OCI-LY1 (cell line): ENCODE data around the gene MYO1D.

Experiments
- CTCF ChIP-seq: fragments of 200-600 bp; sonication (generic), shearing (Covaris generic); IDR thresholded peaks from 2 replicates; pipeline ENCODE4 v1.5.1; 2017; ENCODE audit warnings: mild to moderate bottlenecking, antibody characterized with exemption, low read length, moderate library complexity, mixed read lengths
- EZH2 ChIP-seq: fragments of 200-600 bp; sonication (generic), shearing (Covaris generic); IDR thresholded peaks from 2 replicates; pipeline ENCODE4 v1.8.0; 2017; ENCODE audit warnings: borderline replicate concordance, mixed run types, mild to moderate bottlenecking, antibody characterized with exemption, low read length, moderate library complexity, mixed read lengths

DNA sequence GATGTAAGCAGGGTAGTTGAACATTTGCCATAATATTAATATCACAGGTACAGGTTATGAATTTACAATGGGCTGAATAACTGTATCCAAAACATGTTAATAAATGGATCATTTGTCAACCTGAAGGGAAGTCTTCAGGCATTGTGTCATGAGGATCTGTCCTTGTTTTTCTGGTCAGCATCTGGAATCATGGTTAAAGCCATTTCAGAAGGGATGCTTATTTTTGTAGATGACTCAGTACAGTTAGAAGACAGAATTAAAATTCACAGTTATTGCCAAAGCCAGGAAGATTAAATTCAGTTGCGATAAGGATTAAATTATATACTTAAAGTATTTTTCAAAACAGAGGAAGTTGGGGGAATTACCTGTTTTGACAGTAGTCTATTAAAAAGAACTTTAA, 424.6 kb downstream of the MYO1D start:
- no peak for TF ChIP-seq CTCF
- TF ChIP-seq EZH2 = no peak
